Dendritic cell treated with granulocyte-macrophage colony-stimulating factor and Interleukin-4, amounts not matched to agents 40 ng/mL and 50 ng/mL, for 4 days (primary cell): ENCODE results near the gene ADPRHL1.

Experiments
- H3K27ac Mint-ChIP-seq: one replicate; pipeline ENCODE4 v1.8.0; 2022; ENCODE audit warnings: mild to moderate bottlenecking, mixed read lengths
- H3K27me3 Mint-ChIP-seq: one replicate; pipeline ENCODE4 v1.8.0; 2022; ENCODE audit warnings: mild to moderate bottlenecking, mixed read lengths
- H3K36me3 Mint-ChIP-seq: one replicate; pipeline ENCODE4 v1.8.0; 2022; ENCODE audit warnings: low read depth, mixed read lengths
- H3K4me1 Mint-ChIP-seq: one replicate; pipeline ENCODE4 v1.8.0; 2022; ENCODE audit warnings: low read depth, mixed read lengths
- H3K4me3 Mint-ChIP-seq: one replicate; pipeline ENCODE4 v1.8.0; 2022; ENCODE audit warnings: mild to moderate bottlenecking, moderate library complexity, mixed read lengths
- H3K9me3 Mint-ChIP-seq: one replicate; pipeline ENCODE4 v1.8.0; 2022; ENCODE audit warnings: mixed read lengths
- intact Hi-C: fragments of 100-400 bp; cut with micrococcal nuclease; formaldehyde crosslinking; loops from one replicate; pipeline ENCODE4 v1.15.0; 2022

Gene ADPRHL1

GRCh38 chr13:113489549-113490495 lies 36.5 kb upstream of the ADPRHL1 start:
- intact Hi-C loops = loop anchor here (2.0 to 10.0 kb wide), 3 partner anchors 15 to 338 kb away; no protein-coding TSS in a partner anchor

GRCh38 chr13:113489171-113489548 lies 35.9 kb upstream of the ADPRHL1 start:
- Mint-ChIP-seq H3K27ac (peak overlapping the region; percentile 77), H3K4me1 (peaks cover 52% of the 10 kb centered on the region), H3K36me3 (peaks cover 27% of the 10 kb centered on the region), H3K4me3 (peak overlapping the region; percentile 90), H3K27me3 (no peaks in the 10 kb centered on the region), H3K9me3 (no peaks in the 10 kb centered on the region)
- intact Hi-C loops = no loop called here

More at GRCh38 chr13:113489549-113490495, 36.5 kb upstream of the ADPRHL1 start:
- Mint-ChIP-seq H3K27ac (peak overlapping the region; percentile 77), H3K4me3 (peak overlapping the region; percentile 90), H3K36me3 (peaks cover 31% of the 10 kb centered on the region), H3K27me3 (no peaks in the 10 kb centered on the region), H3K9me3 (no peaks in the 10 kb centered on the region), H3K4me1 (peaks cover 59% of the 10 kb centered on the region)

GRCh38 chr13:113488283-113488682 lies 35.0 kb upstream of the ADPRHL1 start:
- intact Hi-C loops = no loop called here
- Mint-ChIP-seq H3K9me3 (no peaks in the 10 kb centered on the region), H3K4me3 (no peak overlapping the region), H3K36me3 (peaks cover 33% of the 10 kb centered on the region), H3K4me1 (peaks cover 49% of the 10 kb centered on the region), H3K27me3 (no peaks in the 10 kb centered on the region), H3K27ac (peak overlapping the region; percentile 49)

GRCh38 chr13:113486698-113487097 lies 33.4 kb upstream of the ADPRHL1 start:
- H3K27ac Mint-ChIP-seq = no peak overlapping the region
- H3K36me3 Mint-ChIP-seq = peaks cover 41% of the 10 kb centered on the region
- intact Hi-C loops = no loop called here
- H3K4me1 Mint-ChIP-seq = peaks cover 44% of the 10 kb centered on the region
- no peak overlapping the region for H3K4me3 Mint-ChIP-seq
- no peaks in the 10 kb centered on the region for H3K9me3 Mint-ChIP-seq
- no peaks in the 10 kb centered on the region for H3K27me3 Mint-ChIP-seq

GRCh38 chr13:113485545-113485944 lies 32.3 kb upstream of the ADPRHL1 start:
- Mint-ChIP-seq H3K9me3 (no peaks in the 10 kb centered on the region), H3K27ac (no peak overlapping the region), H3K27me3 (no peaks in the 10 kb centered on the region), H3K4me1 (peaks cover 44% of the 10 kb centered on the region), H3K36me3 (peaks cover 36% of the 10 kb centered on the region), H3K4me3 (no peak overlapping the region)
- intact Hi-C loops = no loop called here

GRCh38 chr13:113483504-113484293 lies 30.4 kb upstream of the ADPRHL1 start:
- peaks cover 33% of the 10 kb centered on the region for H3K4me1 Mint-ChIP-seq
- no peak overlapping the region for H3K4me3 Mint-ChIP-seq
- intact Hi-C loops = no loop called here
- H3K36me3 Mint-ChIP-seq = peaks cover 44% of the 10 kb centered on the region
- H3K27ac Mint-ChIP-seq = no peak overlapping the region
- H3K9me3 Mint-ChIP-seq = no peaks in the 10 kb centered on the region
- no peaks in the 10 kb centered on the region for H3K27me3 Mint-ChIP-seq

- H3K4me3 Mint-ChIP-seq = no peak overlapping the region
- H3K27me3 Mint-ChIP-seq = no peaks in the 10 kb centered on the region
- peaks cover 51% of the 10 kb centered on the region for H3K36me3 Mint-ChIP-seq
- H3K9me3 Mint-ChIP-seq = no peaks in the 10 kb centered on the region
- no peak overlapping the region for H3K27ac Mint-ChIP-seq
- H3K4me1 Mint-ChIP-seq = peaks cover 27% of the 10 kb centered on the region
- intact Hi-C loops = no loop called here
These were observed 29.8 kb upstream of the ADPRHL1 start for GRCh38 chr13:113483081-113483480.

GRCh38 chr13:113479179-113479578 lies 25.9 kb upstream of the ADPRHL1 start:
- peaks cover 20% of the 10 kb centered on the region for H3K4me1 Mint-ChIP-seq
- H3K9me3 Mint-ChIP-seq = no peaks in the 10 kb centered on the region
- H3K27me3 Mint-ChIP-seq = no peaks in the 10 kb centered on the region
- intact Hi-C loops = no loop called here
- peaks cover 75% of the 10 kb centered on the region for H3K36me3 Mint-ChIP-seq
- H3K27ac Mint-ChIP-seq = no peak overlapping the region
- no peak overlapping the region for H3K4me3 Mint-ChIP-seq

- Mint-ChIP-seq H3K9me3 (no peaks in the 10 kb centered on the region), H3K27ac (no peak overlapping the region), H3K36me3 (peaks cover 75% of the 10 kb centered on the region), H3K4me3 (no peak overlapping the region), H3K4me1 (peaks cover 18% of the 10 kb centered on the region), H3K27me3 (no peaks in the 10 kb centered on the region)
- intact Hi-C loops = no loop called here
These were observed 24.4 kb upstream of the ADPRHL1 start for GRCh38 chr13:113477724-113478123.

GRCh38 chr13:113476811-113477210 lies 23.5 kb upstream of the ADPRHL1 start:
- peaks cover 81% of the 10 kb centered on the region for H3K36me3 Mint-ChIP-seq
- intact Hi-C loops = no loop called here

GRCh38 chr13:113475911-113476310 lies 22.6 kb upstream of the ADPRHL1 start:
- no peaks in the 10 kb centered on the region for H3K9me3 Mint-ChIP-seq
- peaks cover 25% of the 10 kb centered on the region for H3K4me1 Mint-ChIP-seq
- intact Hi-C loops = loop anchor here (2.0 kb wide), 1 partner anchor 15 kb away; the partner anchor contains the start of gene DCUN1D2
- H3K36me3 Mint-ChIP-seq = peaks cover 90% of the 10 kb centered on the region
- H3K27ac Mint-ChIP-seq = no peak overlapping the region
- no peak overlapping the region for H3K4me3 Mint-ChIP-seq
- H3K27me3 Mint-ChIP-seq = no peaks in the 10 kb centered on the region

More at GRCh38 chr13:113476811-113477210, 23.5 kb upstream of the ADPRHL1 start:
- no peak overlapping the region for H3K4me3 Mint-ChIP-seq
- no peaks in the 10 kb centered on the region for H3K9me3 Mint-ChIP-seq
- H3K4me1 Mint-ChIP-seq = peaks cover 18% of the 10 kb centered on the region
- H3K27me3 Mint-ChIP-seq = no peaks in the 10 kb centered on the region
- H3K27ac Mint-ChIP-seq = no peak overlapping the region

- Mint-ChIP-seq H3K9me3 (no peaks in the 10 kb centered on the region), H3K4me1 (peaks cover 31% of the 10 kb centered on the region), H3K36me3 (peaks cover 94% of the 10 kb centered on the region), H3K27ac (no peak overlapping the region), H3K4me3 (no peak overlapping the region), H3K27me3 (no peaks in the 10 kb centered on the region)
- intact Hi-C loops = loop anchor here (2.0 kb wide), 1 partner anchor 16 kb away; the partner anchor contains the start of gene DCUN1D2
These were observed 22.0 kb upstream of the ADPRHL1 start for GRCh38 chr13:113475280-113475679.

- H3K9me3 Mint-ChIP-seq = no peaks in the 10 kb centered on the region
- H3K4me1 Mint-ChIP-seq = peaks cover 38% of the 10 kb centered on the region
- no peak overlapping the region for H3K4me3 Mint-ChIP-seq
- H3K36me3 Mint-ChIP-seq = peaks cover 91% of the 10 kb centered on the region
- peak overlapping the region; percentile 45 for H3K27ac Mint-ChIP-seq
- H3K27me3 Mint-ChIP-seq = no peaks in the 10 kb centered on the region
- intact Hi-C loops = loop anchor here (2.0 kb wide), 1 partner anchor 17 kb away; the partner anchor contains the start of gene DCUN1D2
These were observed 20.9 kb upstream of the ADPRHL1 start for GRCh38 chr13:113474179-113474578.
